AG04450 (cell line): ENCODE data around the gene DNAJC4. TPM values are rescaled to one million over a fixed set of nuclear protein-coding genes. Genes with fewer than 3 reads are reported as not detected.

ENCODE experiments used
- CTCF ChIA-PET: fragments of 300-600, 350-600 bp; formaldehyde crosslinking; extraction: SDS; loops from one replicate; lab custom pipeline; 2022; ENCODE audit warnings: antibody characterized with exemption, inconsistent platforms; lab: Charles Lee
- POLR2A ChIA-PET: fragments of 350-600 bp; formaldehyde crosslinking; extraction: SDS; loops from one replicate; lab custom pipeline; 2021; ENCODE audit warnings: antibody characterized with exemption, inconsistent platforms; lab: Yijun Ruan, JAX
- DNase-seq: peaks from one replicate; pipeline ENCODE4 v3.0.0-alpha.2; 2011; ENCODE audit warnings: low read depth, low spot score
- H3K27ac ChIP-seq: one replicate; pipeline ENCODE4 v1.5.1; 2012; ENCODE audit warnings: low read depth, low read length, control low read depth
- H3K27me3 ChIP-seq: one replicate; pipeline ENCODE4 v1.6.0; 2012; ENCODE audit warnings: low read length; ENCODE audit not compliant: control insufficient read depth, insufficient read depth
- H3K4me3 ChIP-seq: 2 replicates; pipeline ENCODE4 v1.5.1; 2011; ENCODE audit warnings: mild to moderate bottlenecking, low read depth, low read length, control low read depth
- H3K9me3 ChIP-seq: 2 replicates; pipeline ENCODE4 v1.5.1; 2012; ENCODE audit warnings: low read length; ENCODE audit not compliant: control insufficient read depth, insufficient read depth
- polyA minus RNA-seq: library from RNA; depleted of rRNA, polyadenylated mRNA; stranded (reverse); fragments of >200 nt; gene quantifications from 2 replicates; pipeline ENCODE4 v1.2.3, GENCODE V29; 2011; rRNA and poly(A)+ RNA removed
- polyA plus RNA-seq: library from polyadenylated mRNA; depleted of rRNA; stranded (reverse); fragments of >200 nt; gene quantifications from 2 replicates; pipeline ENCODE4 v1.2.3, GENCODE V29; 2011; rRNA removed
- TF ChIP-seq, protein P1 (sequence below): IDR thresholded peaks from 2 replicates; pipeline ENCODE4 v1.5.1; 2011; ENCODE audit warnings: low read depth, low read length, control low read depth, inconsistent platforms

The DNAJC4 gene, protein sequence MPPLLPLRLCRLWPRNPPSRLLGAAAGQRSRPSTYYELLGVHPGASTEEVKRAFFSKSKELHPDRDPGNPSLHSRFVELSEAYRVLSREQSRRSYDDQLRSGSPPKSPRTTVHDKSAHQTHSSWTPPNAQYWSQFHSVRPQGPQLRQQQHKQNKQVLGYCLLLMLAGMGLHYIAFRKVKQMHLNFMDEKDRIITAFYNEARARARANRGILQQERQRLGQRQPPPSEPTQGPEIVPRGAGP
- polyA plus RNA-seq (18.7 and 28.4 TPM in 2 replicates), polyA minus RNA-seq (14.5 and 19.4 TPM in 2 replicates)

DNA sequence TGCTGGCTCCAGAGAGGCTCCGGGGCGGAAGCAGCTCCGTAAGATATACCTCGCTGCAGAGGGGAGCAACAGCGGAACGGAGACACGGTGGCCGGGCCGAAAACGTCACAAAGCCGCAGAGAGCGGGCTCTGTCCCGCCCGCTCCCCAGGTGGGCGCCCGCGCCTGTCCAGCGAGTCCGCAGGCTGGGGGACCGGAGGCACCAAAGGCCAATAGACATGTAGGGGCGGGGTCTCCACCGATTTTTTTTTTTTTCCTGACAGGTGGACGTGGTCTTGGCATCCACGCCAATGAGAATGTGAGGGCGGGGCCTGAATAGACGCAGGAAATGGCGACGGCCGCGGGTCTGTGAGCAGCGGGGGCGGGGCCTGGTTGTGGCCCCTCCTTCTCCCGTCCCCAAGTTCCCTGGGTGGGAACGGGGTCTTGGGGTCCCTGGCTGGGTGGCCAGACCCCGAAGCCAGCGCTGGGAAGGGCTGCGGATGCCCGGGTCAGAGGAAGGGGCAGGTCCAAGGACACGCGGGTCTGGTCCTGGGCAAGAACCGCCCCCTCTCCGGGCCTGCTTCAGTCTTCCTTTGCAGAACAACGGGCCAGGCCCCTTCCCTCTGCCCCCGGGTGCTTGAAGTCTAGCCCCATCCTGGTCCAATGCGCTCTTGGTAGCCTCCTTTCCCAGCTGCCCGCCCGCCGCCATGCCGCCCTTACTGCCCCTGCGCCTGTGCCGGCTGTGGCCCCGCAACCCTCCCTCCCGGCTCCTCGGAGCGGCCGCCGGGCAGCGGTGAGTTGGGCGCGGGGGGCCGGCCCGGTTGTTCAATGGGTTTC is at the start of gene DNAJC4:
TSS of gene DNAJC4 (plus strand) at position 378 of the 814 bp plus-strand sequence. CDS start at position 685, 307 bp downstream.
- TF ChIP-seq, protein P1, sequence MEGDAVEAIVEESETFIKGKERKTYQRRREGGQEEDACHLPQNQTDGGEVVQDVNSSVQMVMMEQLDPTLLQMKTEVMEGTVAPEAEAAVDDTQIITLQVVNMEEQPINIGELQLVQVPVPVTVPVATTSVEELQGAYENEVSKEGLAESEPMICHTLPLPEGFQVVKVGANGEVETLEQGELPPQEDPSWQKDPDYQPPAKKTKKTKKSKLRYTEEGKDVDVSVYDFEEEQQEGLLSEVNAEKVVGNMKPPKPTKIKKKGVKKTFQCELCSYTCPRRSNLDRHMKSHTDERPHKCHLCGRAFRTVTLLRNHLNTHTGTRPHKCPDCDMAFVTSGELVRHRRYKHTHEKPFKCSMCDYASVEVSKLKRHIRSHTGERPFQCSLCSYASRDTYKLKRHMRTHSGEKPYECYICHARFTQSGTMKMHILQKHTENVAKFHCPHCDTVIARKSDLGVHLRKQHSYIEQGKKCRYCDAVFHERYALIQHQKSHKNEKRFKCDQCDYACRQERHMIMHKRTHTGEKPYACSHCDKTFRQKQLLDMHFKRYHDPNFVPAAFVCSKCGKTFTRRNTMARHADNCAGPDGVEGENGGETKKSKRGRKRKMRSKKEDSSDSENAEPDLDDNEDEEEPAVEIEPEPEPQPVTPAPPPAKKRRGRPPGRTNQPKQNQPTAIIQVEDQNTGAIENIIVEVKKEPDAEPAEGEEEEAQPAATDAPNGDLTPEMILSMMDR, result no peak
- DNase-seq, result peak; percentile 43
- H3K9me3 ChIP-seq, result no peaks in the 10 kb centered on the region; the same call in 1 of the 2 replicates
- POLR2A ChIA-PET, result interaction anchor here (0.7 kb wide), 1 partner anchor 41 kb away, joined by 4 read pairs; no protein-coding TSS in a partner anchor
- no peaks in the 10 kb centered on the region for H3K27me3 ChIP-seq
- CTCF ChIA-PET, result no interaction called here
- H3K27ac ChIP-seq, result peak within 1 kb of the TSS; percentile 47
- peak within 1 kb of the TSS; percentile 75 for H3K4me3 ChIP-seq

DNA sequence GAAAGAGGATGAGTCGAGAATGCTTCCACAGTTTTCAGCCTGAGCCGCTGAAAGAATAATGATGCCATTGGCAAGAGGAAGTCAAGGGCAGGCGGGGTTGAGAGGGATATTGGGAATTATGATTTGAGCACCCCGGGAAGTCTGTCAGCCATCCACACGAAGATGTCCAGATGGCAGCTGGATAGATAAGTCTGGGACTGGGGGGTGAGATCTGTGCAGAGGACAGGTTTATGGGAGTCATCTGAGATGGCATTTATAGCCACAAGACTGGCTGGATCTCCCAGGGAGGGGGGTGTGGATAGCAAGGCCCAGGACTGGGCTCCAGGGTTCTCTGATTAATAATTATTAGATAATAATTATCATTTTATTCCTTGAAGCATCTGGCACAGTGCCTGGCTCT is 49.5 kb upstream of the DNAJC4 start:
- CTCF ChIA-PET, result interaction anchor here (1.2 to 2.1 kb wide), 2 partner anchors 28 to 124 kb away, joined by 7 to 8 read pairs; no protein-coding TSS in a partner anchor
- peak overlapping the region; percentile 1 for H3K4me3 ChIP-seq
- POLR2A ChIA-PET, result interaction anchor here (0.6 to 1.4 kb wide), 4 partner anchors 10 to 136 kb away, joined by 3 to 7 read pairs (median 6); partner anchors contain the start of genes PRDX5 and TRMT112
- H3K27me3 ChIP-seq, result no peaks in the 10 kb centered on the region
- no peak for DNase-seq
- TF ChIP-seq, protein P1, result no peak
- H3K27ac ChIP-seq, result no peak overlapping the region
- no peaks in the 10 kb centered on the region; the same call in 1 of the 2 replicates for H3K9me3 ChIP-seq

DNA sequence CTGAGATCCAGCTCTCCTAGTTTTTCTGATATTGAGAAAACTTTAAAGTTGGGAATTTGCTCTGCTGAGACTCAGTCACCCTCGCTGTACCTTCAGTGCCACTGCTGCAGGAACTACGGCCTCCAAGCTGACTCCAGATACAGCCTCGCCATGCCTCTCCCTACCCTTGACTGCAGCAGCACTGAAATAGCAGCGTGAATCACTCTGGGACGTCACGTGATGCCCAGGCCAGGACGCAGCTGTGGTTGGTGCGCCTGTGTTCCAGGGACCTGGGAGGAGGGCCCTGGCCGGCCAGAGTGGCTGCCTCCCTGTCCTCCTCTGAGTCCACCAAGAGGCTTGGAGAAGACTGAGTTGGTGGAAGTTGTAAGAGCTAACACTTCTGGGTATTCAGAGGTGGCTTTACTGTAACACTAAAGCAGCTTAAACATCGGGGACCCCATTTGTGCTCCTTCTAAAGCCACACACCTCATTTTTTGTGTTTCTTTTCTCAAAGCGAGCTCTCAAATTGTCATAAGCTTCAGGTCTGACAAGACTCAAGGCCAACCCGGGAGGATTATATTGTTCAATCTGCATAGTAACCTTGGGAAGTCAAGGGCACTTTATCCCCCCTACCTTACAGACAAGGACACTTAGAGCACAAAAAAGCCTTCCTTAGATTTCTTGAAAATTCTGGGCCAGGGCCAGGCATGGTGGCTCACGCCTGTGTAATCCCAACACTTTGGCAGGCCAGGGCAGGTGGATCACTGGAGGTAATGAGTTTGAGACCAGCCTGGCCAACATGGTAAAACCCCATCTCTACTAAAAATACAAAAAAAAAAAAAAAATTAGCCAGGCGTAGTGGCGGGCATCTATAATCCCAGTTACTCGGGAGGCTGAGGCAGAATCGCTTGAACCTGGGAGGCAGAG is 48.6 kb upstream of the DNAJC4 start:
- TF ChIP-seq, protein P1, result no peak
- CTCF ChIA-PET, result interaction anchor here (1.2 to 2.1 kb wide), 2 partner anchors 29 to 123 kb away, joined by 7 to 8 read pairs; no protein-coding TSS in a partner anchor
- H3K4me3 ChIP-seq, result peak overlapping the region; percentile 40
- no peaks in the 10 kb centered on the region for H3K27me3 ChIP-seq
- POLR2A ChIA-PET, result interaction anchor here (0.6 to 1.4 kb wide), 4 partner anchors 77 to 427 kb away, joined by 3 to 7 read pairs (median 4); partner anchors contain the start of genes PRDX5 and TRMT112
- H3K9me3 ChIP-seq, result no peaks in the 10 kb centered on the region; the same call in 1 of the 2 replicates
- H3K27ac ChIP-seq, result peak overlapping the region; percentile 40
- DNase-seq, result peak; percentile 71

DNA sequence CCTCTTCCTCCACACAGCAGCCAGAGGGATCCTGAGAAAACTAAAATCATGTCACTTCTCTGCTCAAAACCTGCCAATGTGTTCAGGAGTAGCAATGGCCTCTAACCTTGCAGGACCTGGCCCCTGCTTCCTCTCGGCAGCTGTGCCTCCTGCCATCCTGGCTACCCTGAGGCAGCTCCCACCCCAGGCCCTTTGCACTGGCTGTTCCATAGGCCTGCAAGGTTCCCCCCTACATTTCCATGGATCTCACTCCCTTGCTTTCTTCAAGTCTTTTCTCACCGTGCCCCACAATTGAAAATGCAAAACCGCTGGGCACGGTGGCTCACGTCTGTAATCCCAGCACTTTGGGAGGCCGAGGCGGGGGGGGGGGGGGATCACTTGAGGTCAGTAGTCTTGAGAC is 46.5 kb upstream of the DNAJC4 start:
- POLR2A ChIA-PET, result interaction anchor here (0.6 to 1.2 kb wide), 3 partner anchors 14 to 20 kb away, joined by 3 to 8 read pairs (median 6); no protein-coding TSS in a partner anchor
- no peak overlapping the region for H3K4me3 ChIP-seq

More for the DNA sequence above, 46.5 kb upstream of the DNAJC4 start:
- H3K9me3 ChIP-seq, result no peaks in the 10 kb centered on the region; the same call in 1 of the 2 replicates
- TF ChIP-seq, protein P1, result no peak
- no peak for DNase-seq
- CTCF ChIA-PET, result interaction anchor here (0.7 to 1.2 kb wide), 3 partner anchors 21 to 38 kb away, joined by 3 to 7 read pairs (median 3); no protein-coding TSS in a partner anchor
- peak overlapping the region; percentile 31 for H3K27ac ChIP-seq
- H3K27me3 ChIP-seq, result no peaks in the 10 kb centered on the region
